ENCODE data around the gene SYCP3. TPM values are rescaled to one million over a fixed set of nuclear protein-coding genes. Genes with fewer than 3 reads are reported as not detected.

SYCP3 gene
- polyA plus RNA-seq, 1 donor (not counting 4 experiments of a cell fraction or from before 2014, with no cell fraction given), result 0.16 TPM

GRCh38 chr12:101784376-101784775, 45.1 kb upstream of the SYCP3 start:
- H4K20me1 ChIP-seq (ENCODE audit: control insufficient read depth, extremely low read depth, insufficient read depth, low read length), result no peaks in the 10 kb centered on the region
- dilution Hi-C loops (cut with MboI; ENCODE audit: extremely low pct_ligation_motif_present, low sequenced_read_pairs), result no loop called here
- no peak for FAIRE-seq
- H3K36me3 ChIP-seq (ENCODE audit: control insufficient read depth in 2 of 2, extremely low read depth in 1 of 2, insufficient read depth in 2 of 2, low read length in 2 of 2), result peaks cover 4 to 8% of the 10 kb centered on the region in 2 experiments
- no peak overlapping the region for H3K27ac ChIP-seq (ENCODE audit: control insufficient read depth, insufficient read depth, low read length)
- H3K4me2 ChIP-seq (ENCODE audit: control insufficient read depth, extremely low read depth, insufficient read depth, low read depth, low read length), result no peak overlapping the region
- no peak for DNase-seq (ENCODE audit: low read depth, low spot score)
- no peak overlapping the region for H3K4me3 ChIP-seq (ENCODE audit: control insufficient read depth in 2 of 3, extremely low read depth in 1 of 3, insufficient read depth in 2 of 3, low read depth in 1 of 3, low read length in 3 of 3)
- H3K27me3 ChIP-seq (ENCODE audit: control insufficient read depth, extremely low read depth, insufficient read depth, low read length), result no peaks in the 10 kb centered on the region
- H3K4me1 ChIP-seq (ENCODE audit: control insufficient read depth, extremely low read depth, insufficient read depth, low read length), result no peaks in the 10 kb centered on the region
- TF ChIP-seq EZH2 (IDR thresholded peaks at IDR 0.05; ENCODE audit: low read length), result no peak
- TF ChIP-seq CTCF (optimal IDR thresholded peaks at IDR 0.05 in 1 of 3, IDR thresholded peaks at IDR 0.05 in 1 of 3, conservative IDR thresholded peaks at IDR 0.05 in 1 of 3; ENCODE audit: extremely low read depth in 1 of 3, insufficient read depth in 2 of 3, low read length in 3 of 3), result no peak
- H2AFZ ChIP-seq (ENCODE audit: control insufficient read depth, low read length), result no peak overlapping the region
- H3K9me3 ChIP-seq (ENCODE audit: control insufficient read depth, low read depth, low read length), result no peaks in the 10 kb centered on the region
- H3K9me1 ChIP-seq (ENCODE audit: control insufficient read depth, extremely low read depth, insufficient read depth, low read length), result no peaks in the 10 kb centered on the region
- no peak overlapping the region for H3K9ac ChIP-seq (ENCODE audit: control insufficient read depth, extremely low read depth, insufficient read depth, low read length)
- no peaks in the 10 kb centered on the region for H3K79me2 ChIP-seq (ENCODE audit: control insufficient read depth, insufficient read depth, low read length)

- H2AFZ ChIP-seq (ENCODE audit: control insufficient read depth, low read length), result no peak overlapping the region
- H3K79me2 ChIP-seq (ENCODE audit: control insufficient read depth, insufficient read depth, low read length), result no peaks in the 10 kb centered on the region
- H3K9me1 ChIP-seq (ENCODE audit: control insufficient read depth, extremely low read depth, insufficient read depth, low read length), result no peaks in the 10 kb centered on the region
- H3K4me2 ChIP-seq (ENCODE audit: control insufficient read depth, extremely low read depth, insufficient read depth, low read depth, low read length), result no peak overlapping the region
- H3K9me3 ChIP-seq (ENCODE audit: control insufficient read depth, low read depth, low read length), result no peaks in the 10 kb centered on the region
- H3K4me3 ChIP-seq (ENCODE audit: control insufficient read depth in 2 of 3, extremely low read depth in 1 of 3, insufficient read depth in 2 of 3, low read depth in 1 of 3, low read length in 3 of 3), result no peak overlapping the region
- no peak overlapping the region for H3K27ac ChIP-seq (ENCODE audit: control insufficient read depth, insufficient read depth, low read length)
- H3K36me3 ChIP-seq (ENCODE audit: control insufficient read depth in 2 of 2, extremely low read depth in 1 of 2, insufficient read depth in 2 of 2, low read length in 2 of 2), result peaks cover 4 to 5% of the 10 kb centered on the region in 2 experiments
- no peak overlapping the region for H3K9ac ChIP-seq (ENCODE audit: control insufficient read depth, extremely low read depth, insufficient read depth, low read length)
- TF ChIP-seq CTCF (optimal IDR thresholded peaks at IDR 0.05 in 1 of 3, IDR thresholded peaks at IDR 0.05 in 1 of 3, conservative IDR thresholded peaks at IDR 0.05 in 1 of 3; ENCODE audit: extremely low read depth in 1 of 3, insufficient read depth in 2 of 3, low read length in 3 of 3) (no peak), EZH2 (IDR thresholded peaks at IDR 0.05; ENCODE audit: low read length) (no peak)
- no peaks in the 10 kb centered on the region for H4K20me1 ChIP-seq (ENCODE audit: control insufficient read depth, extremely low read depth, insufficient read depth, low read length)
- dilution Hi-C loops (cut with MboI; ENCODE audit: extremely low pct_ligation_motif_present, low sequenced_read_pairs), result no loop called here
- DNase-seq (ENCODE audit: low read depth, low spot score), result no peak
- FAIRE-seq, result no peak
- H3K4me1 ChIP-seq (ENCODE audit: control insufficient read depth, extremely low read depth, insufficient read depth, low read length), result no peaks in the 10 kb centered on the region
- no peaks in the 10 kb centered on the region for H3K27me3 ChIP-seq (ENCODE audit: control insufficient read depth, extremely low read depth, insufficient read depth, low read length)
These were observed 44.6 kb upstream of the SYCP3 start for GRCh38 chr12:101783838-101784237.

Measured in keratinocyte (primary cell).